Fibroblast of pulmonary artery (primary cell): ENCODE results near the gene RHOA.
"Not testable (repeated sequence)": the region's sequence is repeated elsewhere in the genome, so short reads cannot be mapped to it uniquely, and the experiment has no call there.

Experiments used
- DNase-seq: peaks from one replicate; pipeline ENCODE4 v3.0.0-alpha.2; 2010; ENCODE audit warnings: low read depth
- H3K4me3 ChIP-seq: replicated peaks from 2 replicates; pipeline ENCODE4 v1.5.1; 2011; ENCODE audit warnings: low read depth, mild to moderate bottlenecking, control low read depth, low read length, moderate library complexity
- TF ChIP-seq, protein P1 (sequence below): IDR thresholded peaks from 2 replicates; pipeline ENCODE4 v1.5.1; 2011; ENCODE audit warnings: mild to moderate bottlenecking, control low read depth, low read length, inconsistent platforms; ENCODE audit errors: missing control alignments

Gene RHOA

DNA sequence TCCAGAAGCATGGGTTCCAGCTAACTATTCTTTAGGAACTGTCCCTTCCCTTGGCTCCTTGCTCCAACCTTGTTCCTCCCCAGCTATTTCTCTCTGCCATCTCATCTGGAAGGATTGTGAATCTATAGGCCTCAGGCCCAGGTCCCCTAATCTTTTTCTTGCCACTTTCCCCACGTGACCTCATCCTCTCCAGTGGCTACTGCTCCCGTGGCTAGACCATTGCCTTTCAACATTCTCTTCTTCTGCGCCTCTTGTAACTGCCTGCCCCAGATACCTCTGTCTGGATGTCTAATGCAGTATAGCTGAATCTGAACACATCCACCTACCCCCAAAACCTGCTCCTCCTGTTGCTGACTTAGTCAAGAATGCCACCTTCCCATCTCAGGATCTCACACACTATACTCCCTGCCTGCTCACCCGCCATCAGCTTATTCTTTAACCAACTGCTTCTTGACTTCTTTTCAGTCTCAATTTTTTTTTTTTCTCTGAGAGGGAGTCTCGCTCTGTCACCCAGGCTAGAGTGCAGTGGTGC is 58.8 kb downstream of the RHOA start:
- H3K4me3 ChIP-seq, result no peak overlapping the region
- TF ChIP-seq, protein P1, sequence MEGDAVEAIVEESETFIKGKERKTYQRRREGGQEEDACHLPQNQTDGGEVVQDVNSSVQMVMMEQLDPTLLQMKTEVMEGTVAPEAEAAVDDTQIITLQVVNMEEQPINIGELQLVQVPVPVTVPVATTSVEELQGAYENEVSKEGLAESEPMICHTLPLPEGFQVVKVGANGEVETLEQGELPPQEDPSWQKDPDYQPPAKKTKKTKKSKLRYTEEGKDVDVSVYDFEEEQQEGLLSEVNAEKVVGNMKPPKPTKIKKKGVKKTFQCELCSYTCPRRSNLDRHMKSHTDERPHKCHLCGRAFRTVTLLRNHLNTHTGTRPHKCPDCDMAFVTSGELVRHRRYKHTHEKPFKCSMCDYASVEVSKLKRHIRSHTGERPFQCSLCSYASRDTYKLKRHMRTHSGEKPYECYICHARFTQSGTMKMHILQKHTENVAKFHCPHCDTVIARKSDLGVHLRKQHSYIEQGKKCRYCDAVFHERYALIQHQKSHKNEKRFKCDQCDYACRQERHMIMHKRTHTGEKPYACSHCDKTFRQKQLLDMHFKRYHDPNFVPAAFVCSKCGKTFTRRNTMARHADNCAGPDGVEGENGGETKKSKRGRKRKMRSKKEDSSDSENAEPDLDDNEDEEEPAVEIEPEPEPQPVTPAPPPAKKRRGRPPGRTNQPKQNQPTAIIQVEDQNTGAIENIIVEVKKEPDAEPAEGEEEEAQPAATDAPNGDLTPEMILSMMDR, result no peak
- no peak for DNase-seq

DNA sequence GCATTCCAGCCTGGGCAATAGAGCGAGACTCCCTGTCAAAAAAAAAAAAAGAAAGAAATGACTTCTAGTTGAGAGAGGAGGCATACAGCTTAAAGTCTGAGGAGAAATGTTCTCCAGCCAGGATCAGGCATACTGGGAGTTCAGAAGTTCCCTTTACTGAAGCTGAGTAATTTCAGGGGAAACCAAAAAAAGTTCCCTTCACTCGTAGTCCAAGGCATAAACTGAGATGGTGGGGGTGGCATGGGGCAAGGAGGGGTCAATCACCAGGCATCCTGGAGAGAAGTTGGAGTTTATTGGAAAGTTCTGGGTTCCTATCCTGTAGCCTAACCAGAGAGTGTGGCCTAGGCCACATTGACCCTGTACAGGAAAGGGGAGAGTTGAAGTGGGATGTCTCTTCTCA is 59.5 kb downstream of the RHOA start:
- TF ChIP-seq, protein P1, result no peak
- H3K4me3 ChIP-seq, result no peak overlapping the region
- no peak for DNase-seq

DNA sequence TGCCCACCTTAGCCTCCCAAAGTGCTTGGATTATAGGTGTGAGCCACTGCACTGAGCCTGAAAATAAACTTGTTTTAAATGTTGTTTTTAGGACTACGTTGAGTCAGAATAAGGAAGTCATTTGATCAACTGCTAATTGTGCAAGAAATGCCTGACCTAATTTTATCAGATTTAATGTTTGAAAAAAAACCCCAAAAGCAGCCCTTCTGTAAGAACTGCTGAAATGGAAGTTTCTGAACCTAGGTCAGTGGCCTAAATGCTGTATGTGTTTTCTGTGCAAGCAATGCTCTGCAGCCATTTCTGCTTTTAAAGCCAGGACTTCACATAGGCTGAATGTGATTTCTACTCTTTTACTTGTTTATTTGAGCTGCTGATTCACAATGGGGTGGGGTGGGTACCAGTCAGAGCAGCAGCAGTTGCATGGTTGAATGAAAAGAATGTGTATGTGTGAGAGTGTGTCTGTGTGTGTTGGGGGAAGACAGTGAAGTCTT is 60.2 kb downstream of the RHOA start:
- peak; percentile 77 for DNase-seq
- TF ChIP-seq, protein P1, result no peak
- no peak overlapping the region for H3K4me3 ChIP-seq

DNA sequence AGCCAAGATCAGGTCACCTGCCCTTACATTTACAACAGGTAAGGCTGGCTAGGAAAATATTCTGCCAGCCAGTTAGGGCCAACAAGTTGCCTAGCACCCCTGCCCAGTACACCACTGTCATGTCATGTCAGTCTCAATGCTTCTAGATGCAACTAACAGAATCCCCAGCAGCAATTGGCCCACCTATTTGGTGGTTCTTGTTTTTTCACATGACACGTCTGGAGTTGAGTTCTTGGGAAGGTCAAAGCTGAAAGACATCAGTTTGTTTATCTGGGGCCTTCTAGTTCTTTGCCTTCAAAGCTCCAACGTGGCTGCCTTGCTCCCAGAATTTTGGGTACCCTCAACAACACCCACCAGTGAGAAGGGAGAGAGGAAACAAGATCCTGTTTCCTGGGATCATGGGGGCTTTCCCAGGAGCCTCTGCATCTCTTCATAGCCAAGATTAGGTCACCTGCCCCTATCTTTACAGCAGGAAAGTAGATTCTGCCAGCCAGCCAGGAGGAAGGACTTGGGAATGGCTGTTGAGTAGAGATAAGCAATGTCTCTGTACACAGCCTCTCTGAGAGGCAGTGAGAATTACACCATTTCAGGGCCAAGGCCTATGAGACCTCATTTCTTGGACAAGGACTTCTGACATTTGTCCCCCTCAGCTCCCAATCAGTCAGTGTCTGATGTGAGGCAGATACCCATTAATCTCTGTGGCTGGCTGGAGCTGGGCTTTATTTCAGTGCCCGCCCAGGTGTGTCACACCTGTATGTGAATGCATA is 62.2 kb downstream of the RHOA start:
- TF ChIP-seq, protein P1, result no peak
- H3K4me3 ChIP-seq, result no peak overlapping the region
- no peak for DNase-seq

DNA sequence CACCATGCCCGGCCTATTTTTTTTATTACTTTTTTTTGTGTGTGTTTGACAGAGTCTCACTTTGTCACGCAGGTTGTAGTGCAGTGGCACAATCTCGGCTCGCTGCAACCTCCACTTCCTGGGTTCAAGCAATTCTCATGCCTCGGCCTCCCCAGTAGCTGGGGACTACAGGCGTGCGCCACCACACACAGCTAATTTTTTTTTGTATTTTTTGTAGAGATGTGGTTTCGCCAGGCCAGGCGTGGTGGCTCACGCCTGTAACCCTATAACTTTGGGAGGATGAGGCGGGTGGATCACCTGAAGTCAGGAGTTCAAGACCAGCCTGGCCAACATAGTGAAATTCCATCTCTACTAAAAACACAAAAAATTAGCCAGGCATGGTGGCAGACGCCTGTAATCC is 63.4 kb downstream of the RHOA start:
- H3K4me3 ChIP-seq, DNase-seq: not testable (repeated sequence)

DNA sequence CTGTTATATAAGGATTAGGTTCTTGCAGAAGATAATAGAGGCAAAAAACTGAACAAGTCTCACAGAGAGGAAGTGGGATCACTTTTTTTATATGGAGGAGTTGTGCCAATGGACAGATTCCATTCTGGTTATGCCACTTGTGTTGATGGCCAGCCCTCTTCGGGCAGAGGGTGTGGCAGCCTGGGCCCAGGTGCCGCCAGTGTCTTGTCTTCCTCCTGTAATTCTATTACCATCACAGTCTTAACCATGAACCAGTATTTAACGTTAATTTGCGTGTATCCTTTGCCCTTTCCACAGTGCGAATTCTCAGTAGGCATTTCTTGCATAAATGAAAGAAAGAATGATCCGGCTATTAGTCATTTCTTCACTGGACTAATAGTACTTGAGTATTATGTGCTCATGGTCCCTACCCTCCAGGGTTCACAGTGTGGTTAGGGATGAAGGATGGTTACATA is 65.0 kb downstream of the RHOA start:
- DNase-seq, result no peak
- TF ChIP-seq, protein P1, result no peak
- no peak overlapping the region for H3K4me3 ChIP-seq

DNA sequence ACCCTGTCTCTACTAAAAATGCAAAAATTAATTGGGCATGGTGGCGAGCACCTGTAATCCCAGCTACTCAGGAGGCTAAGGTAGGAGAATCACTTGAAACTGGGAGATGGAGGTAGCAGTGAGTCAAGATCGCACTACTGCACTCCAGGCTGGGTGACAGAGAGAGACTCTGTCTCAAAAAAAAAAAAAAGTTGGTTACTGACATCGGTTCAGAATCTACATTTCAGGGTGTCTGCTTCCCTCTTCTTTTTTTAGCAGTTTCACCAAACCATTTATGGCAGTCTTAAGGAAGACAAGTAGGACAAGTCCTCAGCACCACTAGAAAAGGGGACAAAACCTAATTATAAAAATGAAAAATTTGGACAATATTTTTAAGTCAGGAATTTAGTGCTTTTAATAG is 68.6 kb downstream of the RHOA start:
- TF ChIP-seq, protein P1, result no peak
- no peak for DNase-seq
- no peak overlapping the region for H3K4me3 ChIP-seq
